NCI-H460 (cell line): ENCODE data around the gene MAN1B1. TPM values are rescaled to one million over a fixed set of nuclear protein-coding genes. Genes with fewer than 3 reads are reported as not detected.

Experiments
- small RNA-seq, 2 experiments: library from RNA; depleted of rRNA; stranded (forward); fragments of <200 nt; gene quantifications; one replicate each; pipeline ENCODE3, GENCODE V24; 2014
- total RNA-seq: library from RNA; depleted of rRNA; stranded (reverse); fragments of >200 nt; shearing (Covaris generic); gene quantifications from 2 replicates; pipeline ENCODE4 v1.2.3, GENCODE V29; 2014; rRNA removed

MAN1B1 gene
- total RNA-seq, 1 experiment from 2014 or later = 53.6 TPM

Small RNA genes lying within 50 kb of the gene (small RNA-seq; reads per million reads assigned to genes)
- 0 to 0.04 reads per million in 2 experiments for gene RF00153

Other genes with a start within 250 kb of the MAN1B1 start
- 2.6 and 2.7 TPM in 2 replicates for gene AJM1, start 244.5 kb upstream of the MAN1B1 start, total RNA-seq
- gene PHPT1, start 237.6 kb upstream of the MAN1B1 start, total RNA-seq = 132 and 134 TPM in 2 replicates
- 4.4 and 4.5 TPM in 2 replicates for gene MAMDC4, start 234.6 kb upstream of the MAN1B1 start, total RNA-seq
- gene EDF1, start 220.7 kb upstream of the MAN1B1 start, total RNA-seq = 309 and 321 TPM in 2 replicates
- 12.1 and 17.9 TPM in 2 replicates for gene TRAF2, start 200.5 kb upstream of the MAN1B1 start, total RNA-seq
- 93.0 and 112 TPM in 2 replicates for gene FBXW5, start 142.2 kb upstream of the MAN1B1 start, total RNA-seq
- 0.92 TPM in 1 of 2 replicates, not detected in the other for gene C8G, start 141.7 kb upstream of the MAN1B1 start, total RNA-seq
- gene LCN12, start 134.7 kb upstream of the MAN1B1 start, total RNA-seq = 1.2 and 1.5 TPM in 2 replicates
- gene PTGDS, start 109.5 kb upstream of the MAN1B1 start, total RNA-seq = not detected in 2 replicates
- gene LCNL1, start 104.0 kb upstream of the MAN1B1 start, total RNA-seq = not detected in 2 replicates
- gene PAXX, start 94.6 kb upstream of the MAN1B1 start, total RNA-seq = 35.4 and 39.4 TPM in 2 replicates
- gene CLIC3, start 90.4 kb upstream of the MAN1B1 start, total RNA-seq = 0.17 TPM in 1 of 2 replicates, not detected in the other
- gene ABCA2, start 58.7 kb upstream of the MAN1B1 start, total RNA-seq = 21.0 and 25.0 TPM in 2 replicates
- gene FUT7, start 54.9 kb upstream of the MAN1B1 start, total RNA-seq = not detected in 2 replicates
- gene NPDC1, start 40.8 kb upstream of the MAN1B1 start, total RNA-seq = 30.3 and 35.5 TPM in 2 replicates
- not detected in 2 replicates for gene ENTPD2, start 32.9 kb upstream of the MAN1B1 start, total RNA-seq
- gene SAPCD2, start 16.4 kb upstream of the MAN1B1 start, total RNA-seq = 32.4 and 43.6 TPM in 2 replicates
- gene UAP1L1, start 9.5 kb upstream of the MAN1B1 start, total RNA-seq = 3.6 and 4.0 TPM in 2 replicates
- gene DPP7, start 27.7 kb downstream of the MAN1B1 start, total RNA-seq = 111 and 116 TPM in 2 replicates
- not detected in 2 replicates for gene GRIN1, start 52.2 kb downstream of the MAN1B1 start, total RNA-seq
- gene LRRC26, start 83.1 kb downstream of the MAN1B1 start, total RNA-seq = not detected in 2 replicates
- gene TMEM210, start 85.1 kb downstream of the MAN1B1 start, total RNA-seq = not detected in 2 replicates
- gene ANAPC2, start 101.6 kb downstream of the MAN1B1 start, total RNA-seq = 11.0 and 16.1 TPM in 2 replicates
- gene SSNA1, start 101.7 kb downstream of the MAN1B1 start, total RNA-seq = 59.3 and 66.1 TPM in 2 replicates
- gene TPRN, start 113.8 kb downstream of the MAN1B1 start, total RNA-seq = 7.4 and 8.2 TPM in 2 replicates
- 38.8 and 39.8 TPM in 2 replicates for gene TMEM203, start 118.7 kb downstream of the MAN1B1 start, total RNA-seq
- 11.1 and 13.5 TPM in 2 replicates for gene NDOR1, start 118.7 kb downstream of the MAN1B1 start, total RNA-seq
- gene RNF208, start 135.3 kb downstream of the MAN1B1 start, total RNA-seq = 0.37 and 0.40 TPM in 2 replicates
- 0.59 and 1.4 TPM in 2 replicates for gene CYSRT1, start 138.2 kb downstream of the MAN1B1 start, total RNA-seq
- not detected in 2 replicates for gene RNF224, start 140.5 kb downstream of the MAN1B1 start, total RNA-seq
- gene SLC34A3, start 143.9 kb downstream of the MAN1B1 start, total RNA-seq = not detected in 2 replicates
- gene TUBB4B, start 154.3 kb downstream of the MAN1B1 start, total RNA-seq = 167 and 171 TPM in 2 replicates
- not detected in 2 replicates for gene STPG3, start 164.3 kb downstream of the MAN1B1 start, total RNA-seq
- gene NELFB, start 168.3 kb downstream of the MAN1B1 start, total RNA-seq = 41.5 and 43.8 TPM in 2 replicates
- 30.5 and 32.0 TPM in 2 replicates for gene TOR4A, start 190.7 kb downstream of the MAN1B1 start, total RNA-seq
- gene NRARP, start 215.3 kb downstream of the MAN1B1 start, total RNA-seq = 5.1 and 8.9 TPM in 2 replicates